GM12878 (cell line): ENCODE measurements around the gene CA5A. TPM values are rescaled to one million over a fixed set of nuclear protein-coding genes. Genes with fewer than 3 reads are reported as not detected.

Experiments used
- ATAC-seq: fragments of 200-7000 bp; cut with Tn5 transposase; 3 replicates; pipeline ENCODE4 v1.9.1; 2020; ENCODE audit warnings: mild to moderate bottlenecking, moderate library complexity
- BruUV-seq: library from RNA; stranded (reverse); fragments of 400-500 nt; replicated peaks from 2 replicates; lab custom pipeline; 2021; lab: Mats Ljungman, UMichigan
- CTCF ChIA-PET: fragments of 300-600 bp; sonication (Branson Sonifier 250); formaldehyde crosslinking; extraction: SDS; loops from one replicate; lab custom pipeline; 2021; ENCODE audit warnings: inconsistent platforms; lab: Yijun Ruan, JAX
- POLR2A ChIA-PET: fragments of 350-600 bp; formaldehyde crosslinking; extraction: SDS; loops from one replicate; lab custom pipeline; 2021; ENCODE audit warnings: inconsistent platforms; lab: Charles Lee
- RAD21 ChIA-PET: fragments of 300-600 bp; sonication (Branson Sonifier 250); formaldehyde crosslinking; loops from one replicate; lab custom pipeline; 2023; ENCODE audit warnings: antibody characterized with exemption; ENCODE audit not compliant: unreplicated experiment; lab: Charles Lee
- SMC1A ChIA-PET: fragments of 300-600 bp; sonication (Branson Sonifier 250); formaldehyde crosslinking; loops from one replicate; lab custom pipeline; 2023; ENCODE audit not compliant: unreplicated experiment, uncharacterized antibody; lab: Charles Lee
- DNase-seq: peaks from one replicate; pipeline ENCODE4 v3.0.0-alpha.2; 2011; ENCODE audit warnings: low read depth, low spot score
- FAIRE-seq: peaks from 3 replicates; lab custom pipeline; 2011; peaks lifted over from hg19 to GRCh38; lab: Jason Lieb, UNC
- H2AFZ ChIP-seq: 2 replicates; pipeline ENCODE4 v1.6.0; 2011; ENCODE audit warnings: low read depth, low read length, control low read depth; ENCODE audit not compliant: control insufficient read depth
- H3K27ac ChIP-seq: 2 replicates; pipeline ENCODE4 v1.5.1; 2011; ENCODE audit warnings: control low read depth; ENCODE audit not compliant: control insufficient read depth, insufficient read depth
- H3K27me3 ChIP-seq, 2 experiments: replicated peaks in 1 of 2; 2 replicates each; pipeline versions ENCODE4 v1.6.0 to v1.6.1; 2011; ENCODE audit warnings: low read length in 1 of 2; ENCODE audit not compliant: control insufficient read depth in 2 of 2, insufficient read depth in 2 of 2
- H3K36me3 ChIP-seq, 2 experiments: 2 replicates each; pipeline ENCODE4 v1.5.1; 2011; ENCODE audit warnings: low read length in 1 of 2; ENCODE audit not compliant: control insufficient read depth in 2 of 2, insufficient read depth in 2 of 2
- H3K4me1 ChIP-seq: 2 replicates; pipeline ENCODE4 v1.6.1; 2011; ENCODE audit warnings: mild to moderate bottlenecking, low read length, moderate library complexity, mixed read lengths; ENCODE audit not compliant: control insufficient read depth, insufficient read depth
- H3K4me2 ChIP-seq: 2 replicates; pipeline ENCODE4 v1.6.0; 2011; ENCODE audit warnings: control low read depth; ENCODE audit not compliant: control insufficient read depth, insufficient read depth
- H3K4me3 ChIP-seq: fragments of 200-600 bp; sonication (generic); 2 replicates; pipeline ENCODE4 v1.5.1; 2016
- H3K79me2 ChIP-seq: 2 replicates; pipeline ENCODE4 v1.6.0; 2011; ENCODE audit warnings: low read length; ENCODE audit not compliant: control insufficient read depth, insufficient read depth
- H3K9ac ChIP-seq: 2 replicates; pipeline ENCODE4 v1.8.0; 2011; ENCODE audit warnings: low read length, control low read depth, mixed read lengths; ENCODE audit not compliant: control insufficient read depth, insufficient read depth
- H3K9me3 ChIP-seq: replicated peaks from 3 replicates; pipeline ENCODE4 v1.5.1; 2011; ENCODE audit warnings: mild to moderate bottlenecking, low read length; ENCODE audit not compliant: control insufficient read depth, insufficient read depth
- H4K20me1 ChIP-seq: 2 replicates; pipeline ENCODE4 v1.6.0; 2011; ENCODE audit not compliant: control insufficient read depth, insufficient read depth
- FOXM1 ChIP-seq: IDR thresholded peaks from 2 replicates; pipeline ENCODE4 v1.6.1; 2012; ENCODE audit warnings: low read depth, mild to moderate bottlenecking, inconsistent platforms, low read length, moderate library complexity
- NBN ChIP-seq: fragments of 450-650 bp; IDR thresholded peaks from 2 replicates; pipeline ENCODE4 v1.6.1; 2016
- RELB ChIP-seq: fragments of 450-650 bp; IDR thresholded peaks from 2 replicates; pipeline ENCODE4 v1.6.1; 2017; ENCODE audit warnings: low read depth, mild to moderate bottlenecking, moderate library complexity
- REST ChIP-seq: IDR thresholded peaks from 2 replicates; pipeline ENCODE4 v1.6.1; 2012; ENCODE audit warnings: mild to moderate bottlenecking, low read depth, low read length
- SMAD1 ChIP-seq: fragments of 450-650 bp; IDR thresholded peaks from 2 replicates; pipeline ENCODE4 v1.6.1; 2018; ENCODE audit warnings: mild to moderate bottlenecking, low read depth; ENCODE audit not compliant: partially characterized antibody
- SREBF2 ChIP-seq: IDR thresholded peaks from 2 replicates; pipeline ENCODE4 v1.6.1; 2012; ENCODE audit warnings: mild to moderate bottlenecking, low read length
- STAT3 ChIP-seq: IDR thresholded peaks from 2 replicates; pipeline ENCODE4 v1.6.1; 2011; ENCODE audit warnings: low read depth, low read length, improper control_type of control experiment
- WGBS: methylation state at CpG from one replicate; pipeline ENCODE4 v1.1.6; 2016; ENCODE audit warnings: low lambda C conversion rate; ENCODE audit not compliant: insufficient replicate concordance, insufficient coverage; ENCODE audit errors: missing lambda C conversion rate; 5-methylcytosine and 5-hydroxymethylcytosine counted together
- in situ Hi-C: fragments of 300-500 bp; cut with MboI; formaldehyde crosslinking; loops from 9 replicates; pipeline ENCODE4 v1.14.3; 2018; ENCODE audit warnings: mixed read lengths
- intact Hi-C: fragments of 100-400 bp; cut with micrococcal nuclease; formaldehyde crosslinking; loops from one replicate; pipeline ENCODE4 v1.14.2; 2022; ENCODE audit not compliant: unreplicated experiment
- polyA plus RNA-seq, 11 experiments: library from polyadenylated mRNA; depleted of rRNA in 4 of 11; unstranded in 6 of 11; stranded (reverse) in 5 of 11; fragments of >200 nt; fragmentation: Nextera tagmentation in 4 of 11; fragmentation: Illumina TruSeq in 1 of 11; extraction: Ambion mirVana in 4 of 11; extraction: Trizol in 1 of 11; gene quantifications; 1 replicate in 1 of 11; 2 replicates in 10 of 11; pipeline versions ENCODE4 v1.2.1 to v1.2.3, GENCODE V29; 2011 to 2016; ENCODE audit warnings: inconsistent platforms in 2 of 11, missing spikeins in 2 of 11, low read depth in 1 of 11
- total RNA-seq, 4 experiments: library from RNA; depleted of rRNA in 3 of 4; stranded (reverse); fragments of >200 nt in 3 of 4; fragmentation: Illumina TruSeq in 1 of 4; extraction: Trizol in 1 of 4; gene quantifications; 2 replicates each; pipeline versions ENCODE4 v1.2.1 to v1.2.3, GENCODE V29; 2013 to 2021

CA5A gene
- total and polyA plus RNA-seq, 10 of the 15 experiments (the other 5 are each of a cell fraction or from before 2014, with no cell fraction given): not detected

- H3K4me1 ChIP-seq: peaks cover 2% of the 10 kb centered on the region; the same call in 1 of the 2 replicates
- H2AFZ ChIP-seq: no peak overlapping the region
- no peak for FAIRE-seq
- DNase-seq: no peak
- no peaks in the 10 kb centered on the region for H4K20me1 ChIP-seq
- H3K9ac ChIP-seq: no peak overlapping the region
- in situ Hi-C loops (no loop called here), intact Hi-C loops (no loop called here)
- POLR2A ChIA-PET: no interaction called here
- H3K27me3 ChIP-seq: peaks cover 0 to 1% of the 10 kb centered on the region in 2 experiments; a peak in 1 of 4 replicates
- CTCF ChIA-PET: interaction anchor here (0.6 kb wide), 1 partner anchor 17 kb away, joined by 3 read pairs; no protein-coding TSS in a partner anchor
- ATAC-seq: no peak
- H3K27ac ChIP-seq: no peak overlapping the region
- whole genome bisulfite sequencing: 85% methylated on average over 17 of the region's 17 CpGs
- BruUV-seq: no TSS peak
- no peak overlapping the region for H3K4me2 ChIP-seq
- RAD21 ChIA-PET: no interaction called here
- SMC1A ChIA-PET: no interaction called here
- no peaks in the 10 kb centered on the region for H3K36me3 ChIP-seq
- H3K9me3 ChIP-seq: no peaks in the 10 kb centered on the region
- H3K4me3 ChIP-seq: no peak overlapping the region
- TF ChIP-seq STAT3: no peak
- TF ChIP-seq REST: no peak
- TF ChIP-seq SMAD1: no peak
- no peak for TF ChIP-seq FOXM1
- no peak for TF ChIP-seq RELB
- no peak for TF ChIP-seq SREBF2
- TF ChIP-seq NBN: no peak
- TF ChIP-seq, all 136 proteins: peak for 0
- no peaks in the 10 kb centered on the region for H3K79me2 ChIP-seq
These were observed 4.8 kb downstream of the CA5A start for GRCh38 chr16:87931504-87931903.
